ENCODE data around the gene MPO.

DNA sequence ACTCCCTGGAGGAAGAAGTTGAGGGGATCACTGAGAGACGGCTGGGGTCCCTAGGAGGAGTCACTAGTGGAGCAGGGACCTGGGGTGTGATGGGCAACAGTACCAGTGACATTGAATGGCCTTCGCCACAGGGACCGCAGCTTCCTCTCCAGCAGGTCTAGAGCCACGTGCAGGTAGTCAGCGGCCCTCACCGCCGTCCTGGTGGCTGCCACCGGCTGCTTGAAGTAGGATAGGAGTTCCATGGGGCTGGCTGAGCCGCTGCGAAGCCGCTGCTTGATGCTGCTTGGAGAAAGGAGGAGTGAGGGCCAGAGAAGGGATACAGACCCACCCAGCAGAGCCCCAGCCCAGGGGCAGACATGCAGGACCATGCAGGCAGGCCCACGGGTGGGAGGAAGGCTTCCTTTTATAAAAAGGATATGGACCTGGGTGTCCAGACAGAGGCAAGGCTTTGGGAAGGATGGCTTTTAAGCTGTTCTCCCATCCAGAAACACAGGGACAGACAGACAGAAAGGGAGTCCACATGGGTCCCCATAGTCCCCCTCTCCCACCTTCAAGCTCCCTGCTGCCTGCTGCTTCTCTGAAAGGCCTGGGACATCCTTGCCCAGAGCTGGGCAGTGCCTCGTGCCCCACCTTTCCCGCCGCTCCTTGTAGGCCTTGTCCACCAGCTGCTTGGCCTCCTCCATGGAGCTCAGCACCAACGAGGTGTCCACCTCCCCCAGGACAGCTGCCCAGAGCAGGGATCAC, 827 bp downstream of the MPO start:
- TF ChIP-seq, protein P1, sequence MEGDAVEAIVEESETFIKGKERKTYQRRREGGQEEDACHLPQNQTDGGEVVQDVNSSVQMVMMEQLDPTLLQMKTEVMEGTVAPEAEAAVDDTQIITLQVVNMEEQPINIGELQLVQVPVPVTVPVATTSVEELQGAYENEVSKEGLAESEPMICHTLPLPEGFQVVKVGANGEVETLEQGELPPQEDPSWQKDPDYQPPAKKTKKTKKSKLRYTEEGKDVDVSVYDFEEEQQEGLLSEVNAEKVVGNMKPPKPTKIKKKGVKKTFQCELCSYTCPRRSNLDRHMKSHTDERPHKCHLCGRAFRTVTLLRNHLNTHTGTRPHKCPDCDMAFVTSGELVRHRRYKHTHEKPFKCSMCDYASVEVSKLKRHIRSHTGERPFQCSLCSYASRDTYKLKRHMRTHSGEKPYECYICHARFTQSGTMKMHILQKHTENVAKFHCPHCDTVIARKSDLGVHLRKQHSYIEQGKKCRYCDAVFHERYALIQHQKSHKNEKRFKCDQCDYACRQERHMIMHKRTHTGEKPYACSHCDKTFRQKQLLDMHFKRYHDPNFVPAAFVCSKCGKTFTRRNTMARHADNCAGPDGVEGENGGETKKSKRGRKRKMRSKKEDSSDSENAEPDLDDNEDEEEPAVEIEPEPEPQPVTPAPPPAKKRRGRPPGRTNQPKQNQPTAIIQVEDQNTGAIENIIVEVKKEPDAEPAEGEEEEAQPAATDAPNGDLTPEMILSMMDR (IDR thresholded peaks at IDR 0.05), result no peak
- TF ChIP-seq EP300 (IDR thresholded peaks at IDR 0.05), result no peak

All from tibial nerve (tissue), 4 donors.